Activated CD4-positive, alpha-beta T cell treated with anti-CD3 and anti-CD28 coated beads, Interleukin-2, amount 50 U/mL, for 4 hours (primary cell): Measurements from ENCODE around the gene GALNT8.
"Not testable (repeated sequence)": the region's sequence is repeated elsewhere in the genome, so short reads cannot be mapped to it uniquely, and the experiment has no call there.

Experiments
- DNase-seq, 2 experiments: peaks; one replicate each; pipeline ENCODE4 v3.0.0-alpha.2; 2020

The GALNT8 gene

GRCh38 chr12:4745249-4745648, 25.0 kb downstream of the GALNT8 start:
- DNase-seq: no peak

GRCh38 chr12:4751654-4752053, 31.5 kb downstream of the GALNT8 start:
- not testable (repeated sequence) for DNase-seq

GRCh38 chr12:4762773-4763172, 42.6 kb downstream of the GALNT8 start:
- no peak for DNase-seq

GRCh38 chr12:4763549-4763948, 43.3 kb downstream of the GALNT8 start:
- DNase-seq: no peak

GRCh38 chr12:4766445-4766844, 46.2 kb downstream of the GALNT8 start:
- DNase-seq: no peak

- DNase-seq: no peak
These were observed 47.0 kb downstream of the GALNT8 start for GRCh38 chr12:4767186-4767585.

GRCh38 chr12:4768341-4768740, 48.1 kb downstream of the GALNT8 start:
- DNase-seq: no peak

GRCh38 chr12:4769073-4769472, 48.9 kb downstream of the GALNT8 start:
- DNase-seq: no peak

GRCh38 chr12:4771172-4771959, 51.2 kb downstream of the GALNT8 start:
- no peak for DNase-seq

- no peak for DNase-seq
These were observed 51.9 kb downstream of the GALNT8 start for GRCh38 chr12:4771960-4772566.

- DNase-seq: no peak
These were observed 55.7 kb downstream of the GALNT8 start for GRCh38 chr12:4775936-4776335.

- DNase-seq: no peak
These were observed 59.5 kb downstream of the GALNT8 start for GRCh38 chr12:4779749-4780148.

- no peak for DNase-seq
These were observed 60.7 kb downstream of the GALNT8 start for GRCh38 chr12:4780641-4781611.

GRCh38 chr12:4784404-4785054, 64.3 kb downstream of the GALNT8 start:
- no peak for DNase-seq

- DNase-seq: no peak
These were observed 66.6 kb downstream of the GALNT8 start for GRCh38 chr12:4786795-4787194.

- no peak for DNase-seq
These were observed 67.8 kb downstream of the GALNT8 start for GRCh38 chr12:4787965-4788364.

GRCh38 chr12:4789776-4790175, 69.6 kb downstream of the GALNT8 start:
- no peak for DNase-seq

GRCh38 chr12:4791497-4791896, 71.3 kb downstream of the GALNT8 start:
- DNase-seq: no peak

GRCh38 chr12:4794491-4794890, 74.3 kb downstream of the GALNT8 start:
- DNase-seq: no peak

GRCh38 chr12:4796216-4796615, 76.0 kb downstream of the GALNT8 start:
- no peak for DNase-seq

- DNase-seq: no peak
These were observed 76.7 kb downstream of the GALNT8 start for GRCh38 chr12:4796694-4797482.

- no peak for DNase-seq
These were observed 80.4 kb downstream of the GALNT8 start for GRCh38 chr12:4800555-4800954.
